Fibroblast of lung (primary cell): Measurements from ENCODE around the gene LAMC3. TPM values are rescaled to one million over a fixed set of nuclear protein-coding genes. Genes with fewer than 3 reads are reported as not detected.

Source experiments
- DNase-seq, 2 donors: peaks; one replicate each; pipeline versions ENCODE4 v3.0.0 to v3.0.0-alpha.2; 2010; ENCODE audit warnings: low read depth in 2 of 2
- H2AFZ ChIP-seq: 2 replicates; pipeline ENCODE4 v1.5.1; 2012; ENCODE audit warnings: low read length, control low read depth, inconsistent platforms
- H3K27ac ChIP-seq: 2 replicates; pipeline ENCODE4 v1.5.1; 2011; ENCODE audit warnings: low read length, control low read depth; ENCODE audit not compliant: insufficient read depth
- H3K27me3 ChIP-seq: 2 replicates; pipeline ENCODE4 v1.5.1; 2011; ENCODE audit warnings: mild to moderate bottlenecking, low read length; ENCODE audit not compliant: control insufficient read depth, insufficient read depth
- H3K36me3 ChIP-seq: 2 replicates; pipeline ENCODE4 v1.5.1; 2011; ENCODE audit warnings: low read length; ENCODE audit not compliant: control insufficient read depth, insufficient read depth
- H3K4me1 ChIP-seq: 2 replicates; pipeline ENCODE4 v1.5.1; 2011; ENCODE audit warnings: low read length; ENCODE audit not compliant: control insufficient read depth, insufficient read depth; ENCODE audit errors: extremely low read depth
- H3K4me2 ChIP-seq: 2 replicates; pipeline ENCODE4 v1.5.1; 2011; ENCODE audit warnings: low read length, control low read depth; ENCODE audit not compliant: insufficient read depth; ENCODE audit errors: extremely low read depth
- H3K4me3 ChIP-seq, 4 experiments: fragments of 200-600 bp in 1 of 4; sonication (generic) in 1 of 4; replicated peaks in 1 of 4; 2 replicates each; pipeline ENCODE4 v1.5.1; 2011 to 2016; ENCODE audit warnings: low read length in 4 of 4, low read depth in 3 of 4, mild to moderate bottlenecking in 3 of 4, control low read depth in 2 of 4, inconsistent platforms in 1 of 4, mixed read lengths in 1 of 4; ENCODE audit not compliant: insufficient read depth in 1 of 4; ENCODE audit errors: control extremely low read depth in 1 of 4
- H3K79me2 ChIP-seq: 2 replicates; pipeline ENCODE4 v1.5.1; 2012; ENCODE audit warnings: mild to moderate bottlenecking, low read length, inconsistent platforms; ENCODE audit not compliant: control insufficient read depth, insufficient read depth
- H3K9ac ChIP-seq: 2 replicates; pipeline ENCODE4 v1.5.1; 2011; ENCODE audit warnings: mild to moderate bottlenecking, low read length, control low read depth; ENCODE audit not compliant: insufficient read depth
- H3K9me3 ChIP-seq: 2 replicates; pipeline ENCODE4 v1.5.1; 2012; ENCODE audit warnings: low read depth, low read length; ENCODE audit not compliant: control insufficient read depth, insufficient read depth
- H4K20me1 ChIP-seq: 2 replicates; pipeline ENCODE4 v1.5.1; 2011; ENCODE audit warnings: low read length; ENCODE audit not compliant: control insufficient read depth, insufficient read depth; ENCODE audit errors: extremely low read depth
- CTCF ChIP-seq, 2 donors: IDR thresholded peaks in 1 of 2; conservative IDR thresholded peaks in 1 of 2; 1 replicate in 1 of 2; 2 replicates in 1 of 2; pipeline ENCODE4 v1.5.1; 2011 to 2012; ENCODE audit warnings: low read length in 2 of 2, control low read depth in 1 of 2, inconsistent platforms in 1 of 2, low read depth in 1 of 2, mild to moderate bottlenecking in 1 of 2
- EZH2 ChIP-seq: IDR thresholded peaks from 2 replicates; pipeline ENCODE4 v1.5.1; 2012; ENCODE audit warnings: low read length, control low read depth, mild to moderate bottlenecking; ENCODE audit errors: missing control alignments
- polyA plus RNA-seq, 2 donors: library from polyadenylated mRNA; depleted of rRNA in 1 of 2; stranded (reverse) in 1 of 2; unstranded in 1 of 2; fragments of >200 nt; gene quantifications; 2 replicates each; pipeline ENCODE4 v1.2.1, GENCODE V29; 2011 to 2012; ENCODE audit warnings: missing spikeins in 1 of 2
- total RNA-seq: library from RNA; depleted of rRNA; stranded (reverse); fragments of >200 nt; gene quantifications from 2 replicates; pipeline ENCODE4 v1.2.1, GENCODE V29; 2014

The LAMC3 gene
- total and polyA plus RNA-seq, 2 donors (not counting 1 experiment from before 2014, with no cell fraction given) = 0.17 to 1.4 TPM

GRCh38 chr9:131043087-131043486 is 34.1 kb downstream of the LAMC3 start:
- no peak for DNase-seq
- no peak overlapping the region for H2AFZ ChIP-seq
- H4K20me1 ChIP-seq = no peaks in the 10 kb centered on the region
- no peaks in the 10 kb centered on the region for H3K79me2 ChIP-seq
- no peaks in the 10 kb centered on the region for H3K9me3 ChIP-seq
- peaks cover 3% of the 10 kb centered on the region for H3K27me3 ChIP-seq
- H3K4me3 ChIP-seq = no peak overlapping the region
- H3K36me3 ChIP-seq = no peaks in the 10 kb centered on the region
- no peak overlapping the region for H3K27ac ChIP-seq
- H3K9ac ChIP-seq = no peak overlapping the region
- no peak overlapping the region for H3K4me2 ChIP-seq
- H3K4me1 ChIP-seq = no peaks in the 10 kb centered on the region
- TF ChIP-seq EZH2 (no peak), CTCF (conservative IDR thresholded peaks at IDR 0.05 in 1 of 2, IDR thresholded peaks at IDR 0.05 in 1 of 2; ENCODE audit: low read depth in 1 of 2, low read length in 2 of 2) (no peak)

GRCh38 chr9:131043646-131044045 is 34.7 kb downstream of the LAMC3 start:
- H3K79me2 ChIP-seq = no peaks in the 10 kb centered on the region
- TF ChIP-seq CTCF (conservative IDR thresholded peaks at IDR 0.05 in 1 of 2, IDR thresholded peaks at IDR 0.05 in 1 of 2; ENCODE audit: low read depth in 1 of 2, low read length in 2 of 2) (no peak), EZH2 (no peak)
- DNase-seq = no peak
- H3K27me3 ChIP-seq = peaks cover 3% of the 10 kb centered on the region
- H3K36me3 ChIP-seq = no peaks in the 10 kb centered on the region
- no peak overlapping the region for H3K27ac ChIP-seq
- no peak overlapping the region for H3K9ac ChIP-seq
- no peaks in the 10 kb centered on the region for H4K20me1 ChIP-seq
- H3K4me1 ChIP-seq = no peaks in the 10 kb centered on the region
- H3K4me3 ChIP-seq = no peak overlapping the region
- no peak overlapping the region for H2AFZ ChIP-seq
- no peaks in the 10 kb centered on the region for H3K9me3 ChIP-seq
- H3K4me2 ChIP-seq = no peak overlapping the region

GRCh38 chr9:131045300-131046092 is 36.5 kb downstream of the LAMC3 start:
- Histone ChIP-seq H3K4me1 (no peaks in the 10 kb centered on the region), H3K9me3 (no peaks in the 10 kb centered on the region), H3K79me2 (no peaks in the 10 kb centered on the region), H3K4me3 (no peak overlapping the region), H3K4me2 (no peak overlapping the region), H3K36me3 (no peaks in the 10 kb centered on the region), H4K20me1 (no peaks in the 10 kb centered on the region), H3K27me3 (peaks cover 4% of the 10 kb centered on the region), H2AFZ (no peak overlapping the region), H3K9ac (no peak overlapping the region), H3K27ac (no peak overlapping the region)
- no peak for DNase-seq
- TF ChIP-seq EZH2 (no peak), CTCF (conservative IDR thresholded peaks at IDR 0.05 in 1 of 2, IDR thresholded peaks at IDR 0.05 in 1 of 2; ENCODE audit: low read depth in 1 of 2, low read length in 2 of 2) (no peak)
